ENCODE data around the gene NCAPG.
A peak's percentile ranks its signal among the peaks of the same experiment; 100 is the strongest.

NCAPG gene

DNA sequence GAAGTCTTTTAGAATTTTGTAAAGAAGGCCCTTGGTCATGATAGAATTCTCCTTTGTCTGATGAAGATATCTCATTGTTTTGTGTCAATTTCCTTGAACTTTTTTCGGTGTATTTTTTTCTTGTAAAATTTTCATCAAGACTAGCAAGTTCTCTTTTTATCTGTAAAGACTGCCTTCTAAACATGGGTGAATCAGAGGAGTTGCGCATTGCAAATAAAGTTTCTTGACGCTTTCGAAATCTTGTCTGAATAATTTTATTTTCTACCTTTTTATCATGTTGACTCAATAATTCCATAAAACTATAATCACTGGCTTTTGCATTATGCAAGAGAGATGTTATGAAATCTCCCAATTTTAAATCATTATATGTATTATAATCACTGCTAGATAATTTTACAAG lies 66.2 kb downstream of the NCAPG start:
- DNase-seq (ENCODE audit: low read depth): peak; percentile 8

DNA sequence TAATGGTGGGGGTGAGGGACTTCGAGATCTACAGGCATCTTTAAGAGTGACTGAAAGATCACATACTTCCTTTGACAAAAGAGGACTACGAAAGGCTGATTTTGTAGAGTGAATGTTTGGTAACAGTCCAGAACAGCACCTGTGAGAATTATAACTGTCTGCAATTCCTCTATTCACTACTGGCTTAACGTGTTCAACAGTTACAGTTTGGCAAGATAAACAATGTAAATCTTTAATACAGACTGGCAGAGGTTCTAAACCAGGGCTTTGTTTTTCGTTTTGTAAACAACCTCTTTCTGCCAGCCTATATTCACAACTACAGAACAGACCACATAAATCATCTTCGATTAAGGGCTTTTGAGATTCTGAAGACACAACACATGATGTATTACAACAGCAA lies 66.9 kb downstream of the NCAPG start:
- DNase-seq (ENCODE audit: low read depth): no peak

GRCh38 chr4:17884063-17884462 lies 73.3 kb downstream of the NCAPG start:
- peak; percentile 2 for DNase-seq (ENCODE audit: low read depth)

- no peak for DNase-seq (ENCODE audit: low read depth)
Measured at GRCh38 chr4:17884511-17884910, 73.7 kb downstream of the NCAPG start.

- no peak for DNase-seq (ENCODE audit: low read depth)
Measured at GRCh38 chr4:17889692-17890091, 78.9 kb downstream of the NCAPG start.

- DNase-seq (ENCODE audit: low read depth): no peak
Measured at GRCh38 chr4:17894421-17894820, 83.6 kb downstream of the NCAPG start.
